GOT3 (cell line): ENCODE results near the gene NARF.
A peak's percentile ranks its signal among the peaks of the same experiment; 100 is the strongest.
"Not testable (repeated sequence)": the region's sequence is repeated elsewhere in the genome, so short reads cannot be mapped to it uniquely, and the experiment has no call there.

Experiments used
- DNase-seq: peaks from one replicate; lab custom pipeline; 2025; ENCODE audit warnings: mixed read lengths; lab: John Stamatoyannopoulos, UW

NARF gene

GRCh38 chr17:82497483-82498405 lies 39.2 kb downstream of the NARF start:
- no peak for DNase-seq

- DNase-seq = no peak
Measured at GRCh38 chr17:82502207-82502606, 43.7 kb downstream of the NARF start.

- no peak for DNase-seq
Measured at GRCh38 chr17:82503094-82503727, 44.7 kb downstream of the NARF start.

GRCh38 chr17:82503728-82504308 lies 45.3 kb downstream of the NARF start:
- no peak for DNase-seq

GRCh38 chr17:82505296-82505695 lies 46.8 kb downstream of the NARF start:
- DNase-seq = no peak

- not testable (repeated sequence) for DNase-seq
Measured at GRCh38 chr17:82506402-82506801, 47.9 kb downstream of the NARF start.

GRCh38 chr17:82507631-82508175 lies 49.2 kb downstream of the NARF start:
- no peak for DNase-seq

GRCh38 chr17:82511642-82512041 lies 53.1 kb downstream of the NARF start:
- DNase-seq = not testable (repeated sequence)

- not testable (repeated sequence) for DNase-seq
Measured at GRCh38 chr17:82513864-82514263, 55.3 kb downstream of the NARF start.

GRCh38 chr17:82517230-82517865 lies 58.8 kb downstream of the NARF start:
- no peak for DNase-seq

GRCh38 chr17:82518826-82519810 lies 60.6 kb downstream of the NARF start, which contains the start of gene FOXK2:
Gene FOXK2, plus strand, starts transcription at chr17:82519732. Its CDS starts 157 bp downstream, at chr17:82519889.
- DNase-seq = peak; percentile 86

GRCh38 chr17:82519971-82520903 lies 61.7 kb downstream of the NARF start:
- DNase-seq = no peak

GRCh38 chr17:82524540-82524939 lies 66.0 kb downstream of the NARF start:
- no peak for DNase-seq

GRCh38 chr17:82525712-82526111 lies 67.2 kb downstream of the NARF start:
- no peak for DNase-seq

- no peak for DNase-seq
Measured at GRCh38 chr17:82527898-82528297, 69.4 kb downstream of the NARF start.

GRCh38 chr17:82528484-82529265 lies 70.1 kb downstream of the NARF start:
- no peak for DNase-seq

GRCh38 chr17:82529914-82530300 lies 71.4 kb downstream of the NARF start:
- no peak for DNase-seq

- no peak for DNase-seq
Measured at GRCh38 chr17:82531431-82531881, 72.9 kb downstream of the NARF start.

GRCh38 chr17:82534401-82534812 lies 75.9 kb downstream of the NARF start:
- no peak for DNase-seq
